GM10266 (cell line): ENCODE measurements around the gene NUDT16.

ENCODE experiments used
- DNase-seq: peaks from one replicate; pipeline ENCODE4 v3.0.0; 2012; ENCODE audit errors: extremely low spot score
- TF ChIP-seq, protein P1 (sequence below): IDR thresholded peaks from 2 replicates; pipeline ENCODE4 v1.5.1; 2012; ENCODE audit warnings: mild to moderate bottlenecking, low read depth; ENCODE audit not compliant: control insufficient read depth, insufficient read depth; ENCODE audit errors: missing control alignments

NUDT16 gene

DNA sequence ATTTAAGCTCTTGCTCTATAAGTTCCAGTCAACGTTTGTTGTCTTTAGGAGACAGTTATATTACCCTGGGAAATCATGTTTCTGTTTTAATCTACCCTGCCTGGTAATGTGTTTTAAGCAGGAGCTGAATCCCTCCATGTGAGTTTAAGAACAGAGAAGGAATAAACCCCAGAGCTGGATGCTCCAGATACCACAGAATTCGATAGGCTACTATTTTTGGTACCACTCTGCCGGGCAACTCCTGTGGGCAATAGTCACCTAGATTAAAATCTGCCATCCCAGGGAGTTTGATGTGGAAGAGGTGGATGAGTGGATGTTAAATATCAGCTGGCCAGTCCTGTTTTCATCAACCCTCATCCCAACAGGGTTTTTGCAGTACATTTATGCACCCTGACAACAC, 20.4 kb downstream of the NUDT16 start:
- DNase-seq = no peak
- TF ChIP-seq, protein P1, sequence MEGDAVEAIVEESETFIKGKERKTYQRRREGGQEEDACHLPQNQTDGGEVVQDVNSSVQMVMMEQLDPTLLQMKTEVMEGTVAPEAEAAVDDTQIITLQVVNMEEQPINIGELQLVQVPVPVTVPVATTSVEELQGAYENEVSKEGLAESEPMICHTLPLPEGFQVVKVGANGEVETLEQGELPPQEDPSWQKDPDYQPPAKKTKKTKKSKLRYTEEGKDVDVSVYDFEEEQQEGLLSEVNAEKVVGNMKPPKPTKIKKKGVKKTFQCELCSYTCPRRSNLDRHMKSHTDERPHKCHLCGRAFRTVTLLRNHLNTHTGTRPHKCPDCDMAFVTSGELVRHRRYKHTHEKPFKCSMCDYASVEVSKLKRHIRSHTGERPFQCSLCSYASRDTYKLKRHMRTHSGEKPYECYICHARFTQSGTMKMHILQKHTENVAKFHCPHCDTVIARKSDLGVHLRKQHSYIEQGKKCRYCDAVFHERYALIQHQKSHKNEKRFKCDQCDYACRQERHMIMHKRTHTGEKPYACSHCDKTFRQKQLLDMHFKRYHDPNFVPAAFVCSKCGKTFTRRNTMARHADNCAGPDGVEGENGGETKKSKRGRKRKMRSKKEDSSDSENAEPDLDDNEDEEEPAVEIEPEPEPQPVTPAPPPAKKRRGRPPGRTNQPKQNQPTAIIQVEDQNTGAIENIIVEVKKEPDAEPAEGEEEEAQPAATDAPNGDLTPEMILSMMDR = no peak

DNA sequence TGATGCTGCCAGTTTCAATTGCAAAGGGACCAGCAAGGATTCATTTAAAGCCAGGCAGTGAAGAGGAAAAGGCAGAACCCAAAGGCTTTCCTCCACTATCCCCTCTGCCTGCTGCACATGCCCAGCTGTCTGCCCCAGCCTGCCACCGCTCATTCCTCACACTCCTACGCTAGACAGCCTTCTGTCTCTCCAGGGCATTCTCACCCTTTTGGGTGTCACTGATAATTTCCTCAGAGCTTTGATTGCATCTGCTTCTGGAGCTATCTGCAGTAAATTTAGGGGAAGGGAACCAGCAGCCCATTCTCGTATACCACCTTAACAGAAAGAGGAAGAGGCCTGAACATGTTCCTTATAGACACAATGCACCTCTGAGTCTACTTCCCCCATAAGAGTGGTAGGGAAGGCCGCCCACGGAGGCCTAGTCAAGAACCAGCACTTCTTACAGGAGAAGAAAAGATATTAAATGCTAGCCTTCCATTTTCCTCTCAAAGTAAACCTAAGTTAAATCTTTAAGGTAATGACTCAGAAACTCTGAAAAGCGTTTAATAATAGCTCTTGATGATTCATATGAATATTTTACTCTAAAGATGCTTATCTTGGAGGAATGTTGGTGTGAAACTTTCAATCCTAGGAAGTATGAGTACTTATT, 20.9 kb downstream of the NUDT16 start:
- TF ChIP-seq, protein P1 = no peak
- no peak for DNase-seq

DNA sequence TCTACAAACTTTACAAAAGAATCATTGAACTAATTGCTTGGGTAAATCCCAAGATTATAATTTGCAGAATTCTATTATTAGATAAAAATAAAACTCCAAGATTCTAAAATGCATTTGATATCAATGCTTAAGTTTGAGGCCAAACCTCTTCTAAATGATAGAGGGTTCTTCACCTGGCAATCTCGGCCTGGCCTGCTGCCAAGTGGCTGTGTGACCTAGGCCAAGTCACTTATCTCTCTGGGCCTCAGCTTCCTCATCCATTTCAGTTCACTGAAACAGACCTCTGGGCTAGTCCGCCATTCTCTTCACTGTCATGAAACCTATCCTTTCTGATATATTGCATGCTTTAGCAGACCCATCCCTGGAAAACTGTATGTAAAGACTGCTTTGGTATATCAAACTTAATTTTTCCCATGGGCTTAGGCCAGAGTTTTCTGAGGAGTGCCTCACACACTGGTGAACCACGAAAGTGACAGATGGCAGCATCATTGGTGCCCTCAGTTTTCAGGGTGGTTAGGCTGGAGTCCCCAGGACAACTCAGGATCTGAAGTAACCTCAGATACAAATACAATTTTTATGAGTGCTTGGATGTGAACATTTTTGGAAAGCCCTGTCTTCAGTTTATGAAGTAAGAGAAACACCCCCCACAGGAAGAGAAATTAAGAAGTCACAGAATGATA, 21.8 kb downstream of the NUDT16 start:
- no peak for DNase-seq
- TF ChIP-seq, protein P1 = no peak

DNA sequence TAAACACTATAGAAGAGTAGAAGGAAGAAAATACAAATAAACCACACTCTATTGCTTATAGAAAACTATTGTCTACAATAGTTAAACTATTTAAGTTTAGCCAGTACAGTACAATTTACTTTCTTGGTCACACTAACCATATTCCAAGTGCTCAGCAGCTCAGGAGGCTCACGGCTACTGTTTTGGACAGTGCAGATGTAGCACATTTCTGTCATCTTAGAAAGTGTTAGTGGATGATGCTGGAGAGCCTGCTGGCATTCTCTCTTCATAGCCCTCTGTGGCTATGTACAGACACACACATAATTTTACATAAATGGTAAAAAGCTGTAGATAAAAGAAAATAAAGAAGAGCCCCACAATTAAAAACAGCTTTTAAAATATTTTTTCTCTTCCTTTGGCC, 23.8 kb downstream of the NUDT16 start:
- no peak for DNase-seq
- TF ChIP-seq, protein P1 = no peak

DNA sequence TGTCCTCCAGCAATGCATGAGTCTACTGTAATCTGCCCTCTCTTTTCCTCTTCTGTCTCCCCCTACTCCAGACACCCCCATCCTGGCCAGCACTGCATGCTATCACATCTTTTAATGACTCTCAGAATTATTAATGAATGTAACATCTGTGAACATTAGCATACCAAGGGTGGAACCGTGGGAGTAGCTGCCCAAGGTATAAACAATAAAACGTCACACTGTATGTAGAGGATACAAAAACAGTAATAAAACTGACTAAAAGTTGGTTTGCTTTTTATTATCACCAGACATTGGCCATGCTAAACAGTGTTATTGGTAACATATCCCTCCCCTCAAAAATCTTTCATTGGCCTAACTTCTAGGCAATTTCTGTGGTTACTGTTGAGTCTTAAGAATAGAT, 24.7 kb downstream of the NUDT16 start:
- TF ChIP-seq, protein P1 = no peak
- no peak for DNase-seq

DNA sequence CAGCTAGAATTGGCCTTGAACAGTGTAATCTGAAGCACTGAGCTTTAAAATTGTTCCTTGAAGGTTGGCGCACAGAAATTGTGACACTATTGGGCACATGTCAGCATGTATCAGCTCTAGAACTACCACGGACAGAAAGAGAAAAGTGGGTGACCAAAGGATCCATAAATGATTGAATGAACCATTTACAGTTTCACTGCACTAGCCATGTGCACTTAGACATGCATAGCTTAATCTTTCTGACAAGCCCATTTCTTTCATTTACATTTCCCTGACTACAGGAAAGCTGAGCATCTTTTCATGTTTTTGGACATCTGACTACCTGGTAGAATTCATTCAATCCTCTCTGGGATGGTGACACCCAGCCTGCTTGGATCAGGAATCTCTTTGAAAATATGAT, 36.2 kb downstream of the NUDT16 start:
- TF ChIP-seq, protein P1 = no peak
- no peak for DNase-seq

DNA sequence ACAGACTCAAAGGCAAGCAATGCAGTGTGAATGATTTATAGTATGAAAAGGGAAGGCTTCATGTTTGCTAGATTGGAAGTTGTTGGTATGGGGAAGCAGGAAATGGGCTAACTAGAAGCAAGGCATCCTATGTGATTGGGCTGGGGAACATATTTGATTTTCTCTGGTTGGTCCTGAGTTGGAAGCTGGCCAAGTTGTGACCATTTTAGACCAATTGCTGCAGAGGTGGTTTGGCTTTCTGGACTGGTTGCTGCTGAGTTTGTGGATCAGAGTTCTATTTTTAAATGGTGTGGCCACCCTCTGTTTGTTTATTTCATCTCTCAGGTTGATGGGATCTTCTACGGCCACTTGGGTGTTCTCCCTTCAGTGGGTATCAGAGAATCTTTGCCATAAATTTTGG, 39.7 kb downstream of the NUDT16 start:
- TF ChIP-seq, protein P1 = no peak
- no peak for DNase-seq
